ENCODE results near the gene CD72.
"Not testable (repeated sequence)": the region's sequence is repeated elsewhere in the genome, so short reads cannot be mapped to it uniquely, and the experiment has no call there.

The CD72 gene

GRCh38 chr9:35650341-35651158 is 32.3 kb upstream of the CD72 start, which contains the start of gene SIT1:
TSS of gene SIT1 (minus strand) at chr9:35650931. CDS start at chr9:35650853, 78 bp downstream.
- TF ChIP-seq, protein P1, sequence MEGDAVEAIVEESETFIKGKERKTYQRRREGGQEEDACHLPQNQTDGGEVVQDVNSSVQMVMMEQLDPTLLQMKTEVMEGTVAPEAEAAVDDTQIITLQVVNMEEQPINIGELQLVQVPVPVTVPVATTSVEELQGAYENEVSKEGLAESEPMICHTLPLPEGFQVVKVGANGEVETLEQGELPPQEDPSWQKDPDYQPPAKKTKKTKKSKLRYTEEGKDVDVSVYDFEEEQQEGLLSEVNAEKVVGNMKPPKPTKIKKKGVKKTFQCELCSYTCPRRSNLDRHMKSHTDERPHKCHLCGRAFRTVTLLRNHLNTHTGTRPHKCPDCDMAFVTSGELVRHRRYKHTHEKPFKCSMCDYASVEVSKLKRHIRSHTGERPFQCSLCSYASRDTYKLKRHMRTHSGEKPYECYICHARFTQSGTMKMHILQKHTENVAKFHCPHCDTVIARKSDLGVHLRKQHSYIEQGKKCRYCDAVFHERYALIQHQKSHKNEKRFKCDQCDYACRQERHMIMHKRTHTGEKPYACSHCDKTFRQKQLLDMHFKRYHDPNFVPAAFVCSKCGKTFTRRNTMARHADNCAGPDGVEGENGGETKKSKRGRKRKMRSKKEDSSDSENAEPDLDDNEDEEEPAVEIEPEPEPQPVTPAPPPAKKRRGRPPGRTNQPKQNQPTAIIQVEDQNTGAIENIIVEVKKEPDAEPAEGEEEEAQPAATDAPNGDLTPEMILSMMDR (IDR thresholded peaks at IDR 0.05; ENCODE audit: control insufficient read depth, extremely low read depth, insufficient read depth), result no peak
- no peak within 1 kb of the TSS for H3K4me3 ChIP-seq (ENCODE audit: low read depth, low read length)
- no peak for DNase-seq (ENCODE audit: low read depth)

GRCh38 chr9:35649431-35650340 is 31.5 kb upstream of the CD72 start:
- TF ChIP-seq, protein P1 (IDR thresholded peaks at IDR 0.05; ENCODE audit: control insufficient read depth, extremely low read depth, insufficient read depth), result no peak
- H3K4me3 ChIP-seq (ENCODE audit: low read depth, low read length), result no peak overlapping the region
- DNase-seq (ENCODE audit: low read depth), result no peak

DNA sequence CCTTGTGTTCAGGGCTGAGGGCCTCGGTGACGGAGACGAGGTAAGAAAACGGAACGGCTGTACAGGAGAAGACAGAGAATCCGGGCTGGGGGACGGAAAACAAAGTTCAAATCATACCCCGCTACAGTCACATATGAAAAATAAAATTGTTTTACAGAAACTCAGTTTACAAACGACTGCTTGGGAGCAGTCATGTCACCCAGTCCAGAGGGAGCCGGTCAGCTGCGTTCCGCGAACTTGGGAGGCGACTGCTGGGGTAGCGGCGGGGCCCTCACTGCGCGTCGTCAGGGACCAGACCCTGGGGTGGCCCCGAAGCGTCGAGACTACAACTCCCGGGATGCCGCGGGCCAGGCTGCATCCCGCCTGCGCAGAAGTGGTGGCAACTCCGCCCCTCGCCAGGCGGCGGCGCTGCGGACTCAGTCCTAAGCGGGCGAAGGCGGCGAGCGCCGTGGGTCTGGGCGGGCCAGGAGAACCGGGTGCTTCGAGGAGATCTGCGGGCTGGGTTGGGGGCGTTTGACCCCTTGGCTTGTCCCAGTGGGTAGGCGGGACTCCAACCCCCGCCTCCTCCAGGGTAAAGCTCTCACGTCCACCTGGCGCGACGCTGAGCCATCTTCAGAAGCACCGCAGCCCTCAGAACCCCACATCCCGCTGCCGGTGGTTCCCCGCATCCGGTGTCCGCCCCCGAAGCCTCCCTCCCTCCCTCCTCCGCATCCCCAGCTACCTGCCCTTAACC is 28.5 kb upstream of the CD72 start:
- no peak for DNase-seq (ENCODE audit: low read depth)
- TF ChIP-seq, protein P1 (IDR thresholded peaks at IDR 0.05; ENCODE audit: control insufficient read depth, extremely low read depth, insufficient read depth), result peak; percentile 99
- H3K4me3 ChIP-seq (ENCODE audit: low read depth, low read length), result peak overlapping the region; percentile 56

DNA sequence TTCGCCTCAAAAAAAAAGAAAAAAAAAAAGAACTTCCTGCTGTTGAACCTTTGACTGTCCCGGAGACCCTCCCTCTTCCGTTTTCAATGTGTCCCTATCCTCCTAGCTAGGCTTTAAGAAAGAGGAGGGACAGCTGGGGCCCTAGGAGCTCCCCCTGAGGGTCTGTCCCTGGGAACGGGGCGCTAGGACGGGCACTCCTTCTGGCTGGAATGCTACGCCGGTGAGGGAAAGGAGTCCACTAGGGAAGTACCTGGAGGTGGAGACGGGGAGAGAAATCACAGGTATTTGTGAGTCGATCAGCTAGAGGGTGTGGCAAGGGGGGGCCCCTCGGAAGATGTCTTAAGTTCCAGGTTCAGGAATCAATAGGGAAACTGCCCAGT is 27.9 kb upstream of the CD72 start:
- no peak for DNase-seq (ENCODE audit: low read depth)
- peak overlapping the region; percentile 56 for H3K4me3 ChIP-seq (ENCODE audit: low read depth, low read length)
- TF ChIP-seq, protein P1 (IDR thresholded peaks at IDR 0.05; ENCODE audit: control insufficient read depth, extremely low read depth, insufficient read depth), result no peak

DNA sequence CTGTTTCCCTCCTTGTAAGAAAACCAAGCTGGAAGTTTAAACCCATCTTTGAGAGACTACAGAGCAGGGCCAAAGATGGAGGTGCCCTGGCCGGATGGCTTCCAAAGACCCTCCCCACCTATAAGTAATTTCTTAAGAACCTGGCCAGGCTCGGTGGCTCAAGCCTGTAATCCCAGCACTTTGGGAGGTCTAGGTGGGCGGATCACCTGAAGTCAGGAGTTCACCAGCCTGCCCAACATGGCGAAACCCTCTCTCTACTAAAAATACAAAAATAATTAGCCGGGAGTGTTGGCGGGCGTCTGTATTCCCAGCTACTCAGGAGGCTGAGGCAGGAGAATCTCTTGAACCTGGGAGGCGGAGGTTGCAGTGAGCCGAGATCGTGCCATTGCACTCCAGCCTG is 27.5 kb upstream of the CD72 start:
- DNase-seq (ENCODE audit: low read depth); H3K4me3 ChIP-seq (ENCODE audit: low read depth, low read length): not testable (repeated sequence)

- H3K4me3 ChIP-seq (ENCODE audit: low read depth, low read length), result no peak overlapping the region
- DNase-seq (ENCODE audit: low read depth), result no peak
- TF ChIP-seq, protein P1 (IDR thresholded peaks at IDR 0.05; ENCODE audit: control insufficient read depth, extremely low read depth, insufficient read depth), result no peak
These were observed 24.8 kb upstream of the CD72 start for GRCh38 chr9:35643046-35643445.

DNA sequence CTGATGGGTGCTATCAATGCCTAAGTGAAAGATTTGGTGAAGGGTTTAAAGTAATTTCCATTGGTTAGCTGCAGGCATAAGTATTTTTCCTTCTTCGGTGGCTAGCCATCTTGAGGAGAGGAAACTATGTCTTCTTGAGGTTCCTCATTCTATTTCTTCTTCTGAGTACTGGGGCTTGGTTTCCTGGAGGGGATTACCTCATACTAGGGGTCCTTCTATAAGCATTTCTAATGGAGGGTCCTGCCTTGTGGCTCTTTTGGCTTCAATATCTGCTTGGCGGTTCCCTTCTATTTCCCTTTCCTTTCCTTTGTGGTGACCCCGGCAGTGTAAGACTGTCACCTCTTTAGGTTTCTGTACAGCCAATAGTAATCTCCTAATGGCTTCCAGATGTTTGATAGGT is 23.3 kb upstream of the CD72 start:
- H3K4me3 ChIP-seq (ENCODE audit: low read depth, low read length); DNase-seq (ENCODE audit: low read depth): not testable (repeated sequence)

GRCh38 chr9:35640431-35640830 is 22.2 kb upstream of the CD72 start:
- DNase-seq (ENCODE audit: low read depth); H3K4me3 ChIP-seq (ENCODE audit: low read depth, low read length): not testable (repeated sequence)
